Lower lobe of right lung (tissue), 2 donors: ENCODE data around the gene INTS4. TPM values are rescaled to one million over a fixed set of nuclear protein-coding genes. Genes with fewer than 3 reads are reported as not detected.
A peak's percentile ranks its signal among the peaks of the same experiment; 100 is the strongest.
"Not testable (repeated sequence)": the region's sequence is repeated elsewhere in the genome, so short reads cannot be mapped to it uniquely, and the experiment has no call there.

Experiments
- ATAC-seq, 2 donors: fragments of 200-7000 bp; cut with Tn5 transposase; one replicate each; pipeline ENCODE4 v1.9.1; 2020 to 2022; ENCODE audit warnings: mild to moderate bottlenecking in 2 of 2, moderate library complexity in 2 of 2
- DNase-seq: peaks from one replicate; pipeline ENCODE4 v3.0.0-alpha.2; 2020
- H3K27ac ChIP-seq: fragments of 200-600 bp; one replicate; pipeline ENCODE4 v1.8.0; 2022
- H3K27me3 ChIP-seq: fragments of 200-600 bp; one replicate; pipeline ENCODE4 v1.8.0; 2022; ENCODE audit warnings: low read depth
- H3K36me3 ChIP-seq: fragments of 200-600 bp; one replicate; pipeline ENCODE4 v1.8.0; 2022; ENCODE audit warnings: mild to moderate bottlenecking
- H3K4me1 ChIP-seq: fragments of 200-600 bp; one replicate; pipeline ENCODE4 v1.8.0; 2022
- H3K4me3 ChIP-seq: fragments of 200-600 bp; one replicate; pipeline ENCODE4 v1.8.0; 2022; ENCODE audit warnings: mild to moderate bottlenecking
- H3K9me3 ChIP-seq: fragments of 200-600 bp; one replicate; pipeline ENCODE4 v1.8.0; 2022
- intact Hi-C: fragments of 100-400 bp; cut with DNase I; formaldehyde crosslinking; loops from one replicate; pipeline ENCODE4 v1.11.0; 2022
- long read RNA-seq: library from polyadenylated mRNA; unstranded; transcript quantifications from one replicate; pipeline ENCODE4 v2.0.0, GENCODE V29; 2021
- total RNA-seq: library from RNA; stranded (reverse); fragmentation: NEBNext Ultra II Directional; extraction: Animal tissue kit (Norgen Biotek cat#: 25700); gene quantifications from one replicate; pipeline ENCODE4 v1.2.1, GENCODE V29; 2021
- TF ChIP-seq, protein P1 (sequence below): fragments of 200-600 bp; IDR thresholded peaks from one replicate; pipeline ENCODE4 v1.8.0; 2022; ENCODE audit warnings: antibody characterized with exemption, mild to moderate bottlenecking
- donor health status: DM: no; HTN: yes; CAD: no; lungs with severe emphysema.

Gene INTS4
- total RNA-seq = 35.4 TPM
- long read RNA-seq, transcript INTS4-209 (23 exons, 3,156 nt) = major isoform, 12 of 18 reads
- long read RNA-seq, partial matches to known transcripts = 2 of 18 reads
- long read RNA-seq, other reads (novel, unspliced or antisense) = 3 of 18 reads

- peak within 1 kb of the TSS; percentile 79 for H3K27ac ChIP-seq
Observed at GRCh38 chr11:77994434-77995362, at the start of gene INTS4. Gene INTS4, minus strand, starts transcription at chr11:77994668. Its CDS starts 25 bp downstream, at chr11:77994643.

GRCh38 chr11:78041843-78042440 lies 47.5 kb upstream of the INTS4 start:
- Histone ChIP-seq H3K27ac (no peak overlapping the region), H3K4me1 (peaks cover 45% of the 10 kb centered on the region), H3K27me3 (no peaks in the 10 kb centered on the region), H3K4me3 (no peak overlapping the region), H3K36me3 (no peaks in the 10 kb centered on the region), H3K9me3 (no peaks in the 10 kb centered on the region)
- DNase-seq (no peak), ATAC-seq (no peak)
- TF ChIP-seq, protein P1, sequence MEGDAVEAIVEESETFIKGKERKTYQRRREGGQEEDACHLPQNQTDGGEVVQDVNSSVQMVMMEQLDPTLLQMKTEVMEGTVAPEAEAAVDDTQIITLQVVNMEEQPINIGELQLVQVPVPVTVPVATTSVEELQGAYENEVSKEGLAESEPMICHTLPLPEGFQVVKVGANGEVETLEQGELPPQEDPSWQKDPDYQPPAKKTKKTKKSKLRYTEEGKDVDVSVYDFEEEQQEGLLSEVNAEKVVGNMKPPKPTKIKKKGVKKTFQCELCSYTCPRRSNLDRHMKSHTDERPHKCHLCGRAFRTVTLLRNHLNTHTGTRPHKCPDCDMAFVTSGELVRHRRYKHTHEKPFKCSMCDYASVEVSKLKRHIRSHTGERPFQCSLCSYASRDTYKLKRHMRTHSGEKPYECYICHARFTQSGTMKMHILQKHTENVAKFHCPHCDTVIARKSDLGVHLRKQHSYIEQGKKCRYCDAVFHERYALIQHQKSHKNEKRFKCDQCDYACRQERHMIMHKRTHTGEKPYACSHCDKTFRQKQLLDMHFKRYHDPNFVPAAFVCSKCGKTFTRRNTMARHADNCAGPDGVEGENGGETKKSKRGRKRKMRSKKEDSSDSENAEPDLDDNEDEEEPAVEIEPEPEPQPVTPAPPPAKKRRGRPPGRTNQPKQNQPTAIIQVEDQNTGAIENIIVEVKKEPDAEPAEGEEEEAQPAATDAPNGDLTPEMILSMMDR = no peak
- intact Hi-C loops = no loop called here

More at GRCh38 chr11:77994434-77995362, at the start of gene INTS4:
- DNase-seq (peak; percentile 99), ATAC-seq (peak; percentile 100)
- Histone ChIP-seq H3K9me3 (no peaks in the 10 kb centered on the region), H3K27me3 (no peaks in the 10 kb centered on the region), H3K4me3 (peak within 1 kb of the TSS; percentile 74), H3K36me3 (peaks cover 16% of the 10 kb centered on the region), H3K4me1 (peaks cover 25% of the 10 kb centered on the region)
- TF ChIP-seq, protein P1 = no peak
- intact Hi-C loops = no loop called here

- ATAC-seq, H3K27me3 ChIP-seq, H3K27ac ChIP-seq, H3K9me3 ChIP-seq, DNase-seq, H3K36me3 ChIP-seq, intact Hi-C loops, H3K4me3 ChIP-seq: not testable (repeated sequence)
- H3K4me1 ChIP-seq = peaks cover 43% of the 10 kb centered on the region
Observed at GRCh38 chr11:78041380-78041719, 46.9 kb upstream of the INTS4 start.

GRCh38 chr11:78040691-78041379 lies 46.4 kb upstream of the INTS4 start:
- Histone ChIP-seq H3K4me3 (no peak overlapping the region), H3K4me1 (peaks cover 39% of the 10 kb centered on the region), H3K36me3 (no peaks in the 10 kb centered on the region), H3K27ac (no peak overlapping the region), H3K27me3 (no peaks in the 10 kb centered on the region), H3K9me3 (no peaks in the 10 kb centered on the region)
- TF ChIP-seq, protein P1 = no peak
- ATAC-seq = no peak
- DNase-seq = no peak
- intact Hi-C loops = no loop called here

- Histone ChIP-seq H3K36me3 (no peaks in the 10 kb centered on the region), H3K9me3 (no peaks in the 10 kb centered on the region), H3K27me3 (no peaks in the 10 kb centered on the region), H3K4me3 (peak overlapping the region; percentile 11), H3K4me1 (peaks cover 31% of the 10 kb centered on the region), H3K27ac (peak overlapping the region; percentile 65)
- intact Hi-C loops = no loop called here
- ATAC-seq (peak; percentile 21 to 44), DNase-seq (peak; percentile 74)
- TF ChIP-seq, protein P1 = no peak
Observed at GRCh38 chr11:78039919-78040671, 45.6 kb upstream of the INTS4 start.
